Fibroblast of lung (primary cell): ENCODE data around the gene KLHL26. TPM values are rescaled to one million over a fixed set of nuclear protein-coding genes. Genes with fewer than 3 reads are reported as not detected.

Source experiments
- DNase-seq, 2 donors: peaks; one replicate each; pipeline versions ENCODE4 v3.0.0 to v3.0.0-alpha.2; 2010; ENCODE audit warnings: low read depth in 2 of 2
- H2AFZ ChIP-seq: 2 replicates; pipeline ENCODE4 v1.5.1; 2012; ENCODE audit warnings: low read length, control low read depth, inconsistent platforms
- H3K27ac ChIP-seq: 2 replicates; pipeline ENCODE4 v1.5.1; 2011; ENCODE audit warnings: low read length, control low read depth; ENCODE audit not compliant: insufficient read depth
- H3K27me3 ChIP-seq: 2 replicates; pipeline ENCODE4 v1.5.1; 2011; ENCODE audit warnings: mild to moderate bottlenecking, low read length; ENCODE audit not compliant: control insufficient read depth, insufficient read depth
- H3K36me3 ChIP-seq: 2 replicates; pipeline ENCODE4 v1.5.1; 2011; ENCODE audit warnings: low read length; ENCODE audit not compliant: control insufficient read depth, insufficient read depth
- H3K4me1 ChIP-seq: 2 replicates; pipeline ENCODE4 v1.5.1; 2011; ENCODE audit warnings: low read length; ENCODE audit not compliant: control insufficient read depth, insufficient read depth; ENCODE audit errors: extremely low read depth
- H3K4me2 ChIP-seq: 2 replicates; pipeline ENCODE4 v1.5.1; 2011; ENCODE audit warnings: low read length, control low read depth; ENCODE audit not compliant: insufficient read depth; ENCODE audit errors: extremely low read depth
- H3K4me3 ChIP-seq, 4 experiments: fragments of 200-600 bp in 1 of 4; sonication (generic) in 1 of 4; replicated peaks in 1 of 4; 2 replicates each; pipeline ENCODE4 v1.5.1; 2011 to 2016; ENCODE audit warnings: low read length in 4 of 4, low read depth in 3 of 4, mild to moderate bottlenecking in 3 of 4, control low read depth in 2 of 4, inconsistent platforms in 1 of 4, mixed read lengths in 1 of 4; ENCODE audit not compliant: insufficient read depth in 1 of 4; ENCODE audit errors: control extremely low read depth in 1 of 4
- H3K79me2 ChIP-seq: 2 replicates; pipeline ENCODE4 v1.5.1; 2012; ENCODE audit warnings: mild to moderate bottlenecking, low read length, inconsistent platforms; ENCODE audit not compliant: control insufficient read depth, insufficient read depth
- H3K9ac ChIP-seq: 2 replicates; pipeline ENCODE4 v1.5.1; 2011; ENCODE audit warnings: mild to moderate bottlenecking, low read length, control low read depth; ENCODE audit not compliant: insufficient read depth
- H3K9me3 ChIP-seq: 2 replicates; pipeline ENCODE4 v1.5.1; 2012; ENCODE audit warnings: low read depth, low read length; ENCODE audit not compliant: control insufficient read depth, insufficient read depth
- H4K20me1 ChIP-seq: 2 replicates; pipeline ENCODE4 v1.5.1; 2011; ENCODE audit warnings: low read length; ENCODE audit not compliant: control insufficient read depth, insufficient read depth; ENCODE audit errors: extremely low read depth
- CTCF ChIP-seq, 2 donors: IDR thresholded peaks in 1 of 2; conservative IDR thresholded peaks in 1 of 2; 1 replicate in 1 of 2; 2 replicates in 1 of 2; pipeline ENCODE4 v1.5.1; 2011 to 2012; ENCODE audit warnings: low read length in 2 of 2, control low read depth in 1 of 2, inconsistent platforms in 1 of 2, low read depth in 1 of 2, mild to moderate bottlenecking in 1 of 2
- EZH2 ChIP-seq: IDR thresholded peaks from 2 replicates; pipeline ENCODE4 v1.5.1; 2012; ENCODE audit warnings: low read length, control low read depth, mild to moderate bottlenecking; ENCODE audit errors: missing control alignments
- polyA plus RNA-seq, 2 donors: library from polyadenylated mRNA; depleted of rRNA in 1 of 2; stranded (reverse) in 1 of 2; unstranded in 1 of 2; fragments of >200 nt; gene quantifications; 2 replicates each; pipeline ENCODE4 v1.2.1, GENCODE V29; 2011 to 2012; ENCODE audit warnings: missing spikeins in 1 of 2
- total RNA-seq: library from RNA; depleted of rRNA; stranded (reverse); fragments of >200 nt; gene quantifications from 2 replicates; pipeline ENCODE4 v1.2.1, GENCODE V29; 2014

Gene KLHL26
- total and polyA plus RNA-seq, 2 donors (not counting 1 experiment from before 2014, with no cell fraction given): 1.4 to 3.5 TPM

GRCh38 chr19:18595475-18595874, 41.4 kb upstream of the KLHL26 start:
- no peak overlapping the region for H3K27ac ChIP-seq
- no peaks in the 10 kb centered on the region for H3K9me3 ChIP-seq
- no peak overlapping the region for H3K4me3 ChIP-seq
- no peaks in the 10 kb centered on the region for H3K4me1 ChIP-seq
- H3K4me2 ChIP-seq: no peak overlapping the region
- peaks cover 3% of the 10 kb centered on the region for H3K36me3 ChIP-seq
- no peaks in the 10 kb centered on the region for H3K27me3 ChIP-seq
- no peak overlapping the region for H3K9ac ChIP-seq
- DNase-seq: no peak
- no peaks in the 10 kb centered on the region for H4K20me1 ChIP-seq
- no peak overlapping the region for H2AFZ ChIP-seq
- no peak for TF ChIP-seq EZH2
- TF ChIP-seq CTCF (conservative IDR thresholded peaks at IDR 0.05 in 1 of 2, IDR thresholded peaks at IDR 0.05 in 1 of 2; ENCODE audit: low read depth in 1 of 2, low read length in 2 of 2): no peak
- no peaks in the 10 kb centered on the region for H3K79me2 ChIP-seq

GRCh38 chr19:18596752-18597157, 40.1 kb upstream of the KLHL26 start:
- Histone ChIP-seq H3K27me3 (no peaks in the 10 kb centered on the region), H3K9me3 (no peaks in the 10 kb centered on the region), H3K4me3 (no peak overlapping the region), H3K79me2 (no peaks in the 10 kb centered on the region), H3K4me1 (no peaks in the 10 kb centered on the region), H2AFZ (no peak overlapping the region), H4K20me1 (no peaks in the 10 kb centered on the region), H3K4me2 (no peak overlapping the region), H3K36me3 (no peaks in the 10 kb centered on the region), H3K27ac (no peak overlapping the region), H3K9ac (no peak overlapping the region)
- peak in 1 of 2 donors; percentile 32 for DNase-seq
- no peak for TF ChIP-seq CTCF (conservative IDR thresholded peaks at IDR 0.05 in 1 of 2, IDR thresholded peaks at IDR 0.05 in 1 of 2; ENCODE audit: low read depth in 1 of 2, low read length in 2 of 2)
- no peak for TF ChIP-seq EZH2

GRCh38 chr19:18597809-18598660, 38.8 kb upstream of the KLHL26 start:
- H3K9ac ChIP-seq: no peak overlapping the region
- no peak overlapping the region for H3K4me2 ChIP-seq
- H3K4me1 ChIP-seq: no peaks in the 10 kb centered on the region
- no peaks in the 10 kb centered on the region for H3K79me2 ChIP-seq
- TF ChIP-seq CTCF (conservative IDR thresholded peaks at IDR 0.05 in 1 of 2, IDR thresholded peaks at IDR 0.05 in 1 of 2; ENCODE audit: low read depth in 1 of 2, low read length in 2 of 2): no peak
- TF ChIP-seq EZH2: no peak
- no peaks in the 10 kb centered on the region for H3K9me3 ChIP-seq
- H3K27me3 ChIP-seq: peaks cover 1% of the 10 kb centered on the region
- no peak overlapping the region for H3K4me3 ChIP-seq
- no peak overlapping the region for H3K27ac ChIP-seq
- H4K20me1 ChIP-seq: no peaks in the 10 kb centered on the region
- no peak for DNase-seq
- no peaks in the 10 kb centered on the region for H3K36me3 ChIP-seq
- no peak overlapping the region for H2AFZ ChIP-seq
